Transverse colon (tissue), 4 donors: Measurements from ENCODE around the gene PTPRE.
A peak's percentile ranks its signal among the peaks of the same experiment; 100 is the strongest.

Experiments
- POLR2AphosphoS5 ChIP-seq, 3 donors: sonication (generic); formaldehyde crosslinking; IDR thresholded peaks; one replicate each; pipeline ENCODE4 v1.6.1; 2016; ENCODE audit warnings: antibody characterized with exemption in 3 of 3
- TF ChIP-seq, protein P1 (sequence below), 5 experiments: fragments of 200-600 bp in 3 of 5; fragments of 450-650 bp in 2 of 5; sonication (generic) in 3 of 5; IDR thresholded peaks; 1 replicate in 2 of 5; 2 replicates in 3 of 5; pipeline ENCODE4 v1.5.1; 2016 to 2017; ENCODE audit warnings: antibody characterized with exemption in 5 of 5, inconsistent platforms in 3 of 5, mild to moderate bottlenecking in 2 of 5, moderate library complexity in 1 of 5

DNA sequence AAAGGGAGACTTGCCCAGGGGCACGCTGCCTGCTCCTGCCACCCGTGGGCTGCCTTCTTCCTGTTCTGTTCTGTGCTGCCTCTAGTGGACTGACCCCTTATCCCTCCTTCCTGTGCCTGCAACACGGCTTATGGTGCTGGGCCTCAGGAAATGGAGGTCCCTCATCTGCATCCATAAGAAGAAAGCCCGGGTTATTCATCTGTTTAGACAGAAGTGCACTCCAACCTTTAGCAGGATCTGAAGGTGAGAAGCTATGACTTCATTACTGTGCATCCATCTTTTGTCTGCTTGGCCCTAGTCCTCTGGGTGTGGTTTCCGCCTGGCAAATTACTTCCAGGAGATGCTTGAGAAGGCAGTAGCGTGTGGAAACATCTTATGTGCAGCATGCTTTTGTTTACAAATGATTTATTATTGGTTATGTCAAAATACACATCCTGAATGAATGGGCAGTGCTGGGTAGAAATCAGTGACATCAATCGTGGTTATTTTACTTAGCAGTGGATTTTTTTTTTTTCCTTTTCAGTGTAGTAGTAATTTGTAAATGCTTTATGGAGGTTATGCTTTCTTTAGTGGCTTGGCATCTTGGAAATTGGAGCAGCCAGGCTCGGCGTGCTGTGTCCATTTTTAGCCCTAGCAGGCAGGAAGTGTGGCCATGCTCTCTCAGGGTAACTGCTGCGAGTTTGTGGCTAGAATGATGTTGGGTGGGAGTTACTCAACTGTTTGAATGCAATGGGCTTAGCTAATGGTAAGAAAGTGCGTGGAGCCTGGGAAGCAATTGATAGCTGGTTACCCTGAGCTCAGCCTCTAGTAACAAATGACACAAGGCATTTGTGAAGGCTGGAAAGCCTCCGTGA, 12.7 kb downstream of the PTPRE start:
- TF ChIP-seq, protein P1, sequence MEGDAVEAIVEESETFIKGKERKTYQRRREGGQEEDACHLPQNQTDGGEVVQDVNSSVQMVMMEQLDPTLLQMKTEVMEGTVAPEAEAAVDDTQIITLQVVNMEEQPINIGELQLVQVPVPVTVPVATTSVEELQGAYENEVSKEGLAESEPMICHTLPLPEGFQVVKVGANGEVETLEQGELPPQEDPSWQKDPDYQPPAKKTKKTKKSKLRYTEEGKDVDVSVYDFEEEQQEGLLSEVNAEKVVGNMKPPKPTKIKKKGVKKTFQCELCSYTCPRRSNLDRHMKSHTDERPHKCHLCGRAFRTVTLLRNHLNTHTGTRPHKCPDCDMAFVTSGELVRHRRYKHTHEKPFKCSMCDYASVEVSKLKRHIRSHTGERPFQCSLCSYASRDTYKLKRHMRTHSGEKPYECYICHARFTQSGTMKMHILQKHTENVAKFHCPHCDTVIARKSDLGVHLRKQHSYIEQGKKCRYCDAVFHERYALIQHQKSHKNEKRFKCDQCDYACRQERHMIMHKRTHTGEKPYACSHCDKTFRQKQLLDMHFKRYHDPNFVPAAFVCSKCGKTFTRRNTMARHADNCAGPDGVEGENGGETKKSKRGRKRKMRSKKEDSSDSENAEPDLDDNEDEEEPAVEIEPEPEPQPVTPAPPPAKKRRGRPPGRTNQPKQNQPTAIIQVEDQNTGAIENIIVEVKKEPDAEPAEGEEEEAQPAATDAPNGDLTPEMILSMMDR (IDR thresholded peaks at IDR 0.05) = peak in 2 of 5 experiments; percentile 7 to 10
- TF ChIP-seq POLR2AphosphoS5 (IDR thresholded peaks at IDR 0.05) = no peak
